Skeletal muscle satellite cell (primary cell): ENCODE results near the gene FARP1.

Experiments
- H3K27me3 ChIP-seq: 2 replicates; pipeline ENCODE4 v1.7.0; 2013; ENCODE audit warnings: low read length; ENCODE audit not compliant: control insufficient read depth, insufficient read depth
- H3K36me3 ChIP-seq: 2 replicates; pipeline ENCODE4 v1.7.0; 2013; ENCODE audit warnings: mild to moderate bottlenecking, control low read depth, low read length; ENCODE audit not compliant: insufficient read depth
- H3K4me1 ChIP-seq: 2 replicates; pipeline ENCODE4 v1.7.0; 2013; ENCODE audit warnings: low read length; ENCODE audit not compliant: control insufficient read depth, insufficient read depth
- H3K4me2 ChIP-seq: 2 replicates; pipeline ENCODE4 v1.7.0; 2013; ENCODE audit warnings: mild to moderate bottlenecking, low read length
- H3K4me3 ChIP-seq: 2 replicates; pipeline ENCODE4 v1.7.0; 2013; ENCODE audit warnings: low read length
- H3K9ac ChIP-seq: 2 replicates; pipeline ENCODE4 v1.7.0; 2013; ENCODE audit warnings: mild to moderate bottlenecking, low read depth, low read length, moderate library complexity
- H3K9me3 ChIP-seq: replicated peaks from 2 replicates; pipeline ENCODE4 v1.7.0; 2013; ENCODE audit warnings: mild to moderate bottlenecking, control low read depth, low read length

The FARP1 gene

GRCh38 chr13:98284679-98285078 is 141.8 kb downstream of the FARP1 start:
- Histone ChIP-seq H3K9me3 (no peaks in the 10 kb centered on the region), H3K9ac (no peak overlapping the region), H3K4me2 (no peak overlapping the region), H3K4me1 (no peaks in the 10 kb centered on the region), H3K4me3 (no peak overlapping the region), H3K27me3 (no peaks in the 10 kb centered on the region), H3K36me3 (no peaks in the 10 kb centered on the region)

- Histone ChIP-seq H3K9me3 (no peaks in the 10 kb centered on the region), H3K36me3 (no peaks in the 10 kb centered on the region), H3K4me2 (no peak overlapping the region), H3K4me3 (no peak overlapping the region), H3K27me3 (no peaks in the 10 kb centered on the region), H3K4me1 (no peaks in the 10 kb centered on the region), H3K9ac (no peak overlapping the region)
Measured at GRCh38 chr13:98285317-98285716, 142.4 kb downstream of the FARP1 start.

GRCh38 chr13:98285852-98286594 is 143.1 kb downstream of the FARP1 start:
- Histone ChIP-seq H3K9ac (no peak overlapping the region), H3K4me1 (no peaks in the 10 kb centered on the region), H3K4me2 (no peak overlapping the region), H3K27me3 (no peaks in the 10 kb centered on the region), H3K4me3 (no peak overlapping the region), H3K36me3 (no peaks in the 10 kb centered on the region), H3K9me3 (no peaks in the 10 kb centered on the region)

GRCh38 chr13:98286799-98287198 is 143.9 kb downstream of the FARP1 start:
- no peaks in the 10 kb centered on the region for H3K9me3 ChIP-seq
- H3K36me3 ChIP-seq = no peaks in the 10 kb centered on the region
- no peaks in the 10 kb centered on the region for H3K4me1 ChIP-seq
- H3K27me3 ChIP-seq = no peaks in the 10 kb centered on the region
- H3K4me3 ChIP-seq = no peak overlapping the region
- no peak overlapping the region for H3K4me2 ChIP-seq
- H3K9ac ChIP-seq = no peak overlapping the region

- no peaks in the 10 kb centered on the region for H3K36me3 ChIP-seq
- no peaks in the 10 kb centered on the region for H3K9me3 ChIP-seq
- H3K9ac ChIP-seq = no peak overlapping the region
- no peak overlapping the region for H3K4me3 ChIP-seq
- no peaks in the 10 kb centered on the region for H3K27me3 ChIP-seq
- H3K4me2 ChIP-seq = no peak overlapping the region
- H3K4me1 ChIP-seq = no peaks in the 10 kb centered on the region
Measured at GRCh38 chr13:98288211-98288610, 145.3 kb downstream of the FARP1 start.

GRCh38 chr13:98289339-98289945 is 146.5 kb downstream of the FARP1 start:
- Histone ChIP-seq H3K4me1 (no peaks in the 10 kb centered on the region), H3K27me3 (no peaks in the 10 kb centered on the region), H3K4me2 (no peak overlapping the region), H3K36me3 (no peaks in the 10 kb centered on the region), H3K9me3 (no peaks in the 10 kb centered on the region), H3K9ac (no peak overlapping the region), H3K4me3 (no peak overlapping the region)

GRCh38 chr13:98290261-98290660 is 147.4 kb downstream of the FARP1 start:
- no peaks in the 10 kb centered on the region for H3K9me3 ChIP-seq
- no peak overlapping the region for H3K4me3 ChIP-seq

GRCh38 chr13:98291658-98292057 is 148.8 kb downstream of the FARP1 start:
- H3K4me1 ChIP-seq = no peaks in the 10 kb centered on the region
- no peak overlapping the region for H3K4me2 ChIP-seq
- H3K9me3 ChIP-seq = no peaks in the 10 kb centered on the region
- H3K36me3 ChIP-seq = no peaks in the 10 kb centered on the region
- no peaks in the 10 kb centered on the region for H3K27me3 ChIP-seq
- no peak overlapping the region for H3K9ac ChIP-seq
- no peak overlapping the region for H3K4me3 ChIP-seq

More at GRCh38 chr13:98290261-98290660, 147.4 kb downstream of the FARP1 start:
- H3K4me2 ChIP-seq = no peak overlapping the region
- H3K36me3 ChIP-seq = no peaks in the 10 kb centered on the region
- H3K4me1 ChIP-seq = no peaks in the 10 kb centered on the region
- no peaks in the 10 kb centered on the region for H3K27me3 ChIP-seq
- no peak overlapping the region for H3K9ac ChIP-seq

GRCh38 chr13:98293103-98293502 is 150.2 kb downstream of the FARP1 start:
- Histone ChIP-seq H3K4me3 (no peak overlapping the region), H3K9me3 (no peaks in the 10 kb centered on the region), H3K4me1 (no peaks in the 10 kb centered on the region), H3K36me3 (no peaks in the 10 kb centered on the region), H3K4me2 (no peak overlapping the region), H3K27me3 (no peaks in the 10 kb centered on the region), H3K9ac (no peak overlapping the region)

- Histone ChIP-seq H3K9ac (no peak overlapping the region), H3K4me2 (no peak overlapping the region), H3K4me1 (no peaks in the 10 kb centered on the region), H3K36me3 (no peaks in the 10 kb centered on the region), H3K4me3 (no peak overlapping the region), H3K27me3 (no peaks in the 10 kb centered on the region), H3K9me3 (no peaks in the 10 kb centered on the region)
Measured at GRCh38 chr13:98293570-98294142, 150.8 kb downstream of the FARP1 start.

- Histone ChIP-seq H3K4me3 (no peak overlapping the region), H3K9ac (no peak overlapping the region), H3K4me2 (no peak overlapping the region), H3K4me1 (peaks cover 5% of the 10 kb centered on the region), H3K9me3 (no peaks in the 10 kb centered on the region), H3K36me3 (no peaks in the 10 kb centered on the region), H3K27me3 (no peaks in the 10 kb centered on the region)
Measured at GRCh38 chr13:98295371-98295770, 152.5 kb downstream of the FARP1 start.

- no peaks in the 10 kb centered on the region for H3K36me3 ChIP-seq
- no peak overlapping the region for H3K9ac ChIP-seq
- H3K9me3 ChIP-seq = no peaks in the 10 kb centered on the region
- no peak overlapping the region for H3K4me2 ChIP-seq
- H3K4me3 ChIP-seq = no peak overlapping the region
- no peaks in the 10 kb centered on the region for H3K27me3 ChIP-seq
- H3K4me1 ChIP-seq = peaks cover 8% of the 10 kb centered on the region
Measured at GRCh38 chr13:98297051-98297450, 154.2 kb downstream of the FARP1 start.
